Measurements from ENCODE around the gene PTPRO.

PTPRO gene

DNA sequence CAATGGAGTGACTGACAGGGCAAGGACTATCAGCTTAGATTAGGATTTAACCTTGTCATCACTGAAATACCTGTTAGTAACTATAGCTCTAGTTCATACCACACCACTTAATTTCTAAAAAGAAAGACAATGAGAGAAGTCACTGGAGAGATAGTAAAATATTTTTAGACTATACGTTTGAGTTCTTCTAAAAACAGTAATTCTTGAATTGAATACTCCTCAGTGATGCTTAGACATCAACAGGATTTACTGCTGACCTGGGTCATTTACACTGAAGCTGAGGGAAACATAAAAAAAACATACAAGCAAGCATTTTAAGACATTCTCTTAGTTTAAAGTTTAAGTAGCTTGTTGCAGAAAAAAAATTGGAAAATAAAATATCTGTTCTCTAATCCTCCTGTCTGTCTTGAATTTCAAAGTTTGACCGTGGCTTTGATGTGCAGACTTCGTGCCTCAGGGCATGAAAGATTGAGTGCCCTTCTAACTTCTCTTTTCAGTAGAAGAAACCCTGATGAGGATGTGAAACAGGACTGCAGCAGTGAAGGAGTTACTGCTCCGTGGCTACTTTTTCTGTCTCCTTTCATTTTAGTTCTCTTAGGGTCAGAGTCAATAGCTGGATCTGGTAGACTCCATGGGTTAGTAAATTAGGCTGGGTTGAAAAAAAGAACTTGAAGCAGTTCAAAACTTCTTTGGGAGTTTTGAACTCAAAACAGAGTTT is 172.2 kb downstream of the PTPRO start:
- no peak overlapping the region for H3K27ac ChIP-seq
- TF ChIP-seq, protein P1, sequence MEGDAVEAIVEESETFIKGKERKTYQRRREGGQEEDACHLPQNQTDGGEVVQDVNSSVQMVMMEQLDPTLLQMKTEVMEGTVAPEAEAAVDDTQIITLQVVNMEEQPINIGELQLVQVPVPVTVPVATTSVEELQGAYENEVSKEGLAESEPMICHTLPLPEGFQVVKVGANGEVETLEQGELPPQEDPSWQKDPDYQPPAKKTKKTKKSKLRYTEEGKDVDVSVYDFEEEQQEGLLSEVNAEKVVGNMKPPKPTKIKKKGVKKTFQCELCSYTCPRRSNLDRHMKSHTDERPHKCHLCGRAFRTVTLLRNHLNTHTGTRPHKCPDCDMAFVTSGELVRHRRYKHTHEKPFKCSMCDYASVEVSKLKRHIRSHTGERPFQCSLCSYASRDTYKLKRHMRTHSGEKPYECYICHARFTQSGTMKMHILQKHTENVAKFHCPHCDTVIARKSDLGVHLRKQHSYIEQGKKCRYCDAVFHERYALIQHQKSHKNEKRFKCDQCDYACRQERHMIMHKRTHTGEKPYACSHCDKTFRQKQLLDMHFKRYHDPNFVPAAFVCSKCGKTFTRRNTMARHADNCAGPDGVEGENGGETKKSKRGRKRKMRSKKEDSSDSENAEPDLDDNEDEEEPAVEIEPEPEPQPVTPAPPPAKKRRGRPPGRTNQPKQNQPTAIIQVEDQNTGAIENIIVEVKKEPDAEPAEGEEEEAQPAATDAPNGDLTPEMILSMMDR (IDR thresholded peaks at IDR 0.05; ENCODE audit: low read depth, low read length), result no peak
- no peaks in the 10 kb centered on the region for H3K9me3 ChIP-seq (ENCODE audit: severe bottlenecking)
- no peaks in the 10 kb centered on the region for H3K27me3 ChIP-seq (ENCODE audit: insufficient read depth, low read depth, severe bottlenecking)
- H3K4me3 ChIP-seq (ENCODE audit: low read depth, low read length), result no peak overlapping the region
- DNase-seq, result no peak
- no peaks in the 10 kb centered on the region for H3K36me3 ChIP-seq

DNA sequence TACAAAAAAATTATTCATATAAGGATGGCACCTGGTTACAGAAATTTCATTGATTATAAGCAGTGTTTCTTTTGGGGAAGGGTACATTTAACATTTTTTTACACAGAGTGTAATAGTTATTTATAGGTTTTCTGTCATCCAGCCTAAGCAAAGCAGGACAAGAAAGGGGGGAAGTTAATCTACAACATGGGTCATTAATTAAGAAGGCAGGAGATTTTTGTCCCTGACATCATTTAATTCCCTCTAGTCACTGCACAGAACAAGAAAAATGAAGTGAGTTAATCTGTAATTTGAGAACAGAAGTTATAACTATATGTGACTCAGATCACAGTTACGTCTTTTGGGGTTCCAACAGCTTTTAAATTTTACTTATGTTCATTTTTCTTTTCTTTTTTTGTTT is 173.4 kb downstream of the PTPRO start:
- no peak for DNase-seq
- TF ChIP-seq, protein P1 (IDR thresholded peaks at IDR 0.05; ENCODE audit: low read depth, low read length), result no peak

DNA sequence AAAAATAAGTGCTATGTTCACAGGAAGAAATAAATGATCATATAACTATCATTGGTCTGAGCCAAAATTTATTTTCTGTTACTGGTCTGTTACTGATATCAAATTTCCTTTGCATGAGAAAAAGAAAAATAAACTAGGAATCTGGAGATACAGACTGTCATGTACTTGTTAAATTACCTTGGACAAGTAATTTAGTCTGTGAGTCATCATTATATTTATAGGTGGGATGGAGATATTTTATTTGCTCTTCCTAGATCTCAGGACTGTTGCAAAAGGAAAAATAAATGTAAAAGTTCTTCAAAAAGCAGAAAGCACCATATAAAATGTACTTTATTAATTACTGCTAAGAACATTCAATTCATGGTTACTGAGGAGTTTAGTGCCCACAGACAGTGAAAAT is 174.4 kb downstream of the PTPRO start:
- Histone ChIP-seq H3K36me3 (no peaks in the 10 kb centered on the region), H3K27ac (no peak overlapping the region), H3K27me3 (ENCODE audit: insufficient read depth, low read depth, severe bottlenecking) (no peaks in the 10 kb centered on the region), H3K4me3 (ENCODE audit: low read depth, low read length) (no peak overlapping the region), H3K9me3 (ENCODE audit: severe bottlenecking) (no peaks in the 10 kb centered on the region)
- TF ChIP-seq, protein P1 (IDR thresholded peaks at IDR 0.05; ENCODE audit: low read depth, low read length), result no peak
- DNase-seq, result no peak

More for the DNA sequence above, 173.4 kb downstream of the PTPRO start:
- H3K36me3 ChIP-seq, result no peaks in the 10 kb centered on the region
- H3K9me3 ChIP-seq (ENCODE audit: severe bottlenecking), result no peaks in the 10 kb centered on the region
- H3K27me3 ChIP-seq (ENCODE audit: insufficient read depth, low read depth, severe bottlenecking), result no peaks in the 10 kb centered on the region
- no peak overlapping the region for H3K27ac ChIP-seq
- H3K4me3 ChIP-seq (ENCODE audit: low read depth, low read length), result no peak overlapping the region

DNA sequence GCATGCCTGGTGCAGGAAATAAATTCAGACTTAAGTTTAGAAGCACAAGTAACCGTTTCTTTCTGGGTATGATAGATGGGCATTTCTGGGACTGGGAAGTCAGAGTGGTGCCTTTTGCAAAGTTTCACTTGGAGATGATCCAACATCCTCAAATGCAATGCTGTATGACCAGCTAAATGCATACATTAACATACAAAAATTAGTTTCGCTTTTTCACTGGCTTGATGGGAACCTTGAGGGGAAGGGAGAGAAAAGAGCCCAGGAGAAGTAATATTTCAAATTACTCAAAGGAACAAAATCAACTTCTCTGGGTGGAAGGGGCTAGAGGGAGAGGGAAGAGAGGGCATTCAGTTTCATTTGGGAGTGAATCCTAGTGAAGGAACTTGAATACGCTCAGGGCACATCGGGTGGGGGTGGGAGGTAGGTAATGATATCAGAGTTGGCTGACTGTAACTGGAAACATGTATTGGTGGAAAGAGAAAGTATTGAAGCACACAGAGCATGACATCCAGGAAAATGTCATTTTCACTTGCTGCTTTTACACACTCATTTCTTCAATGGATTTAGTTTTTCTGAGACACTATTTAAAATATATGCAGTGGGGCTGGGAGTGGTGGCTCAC is 175.5 kb downstream of the PTPRO start:
- H3K36me3 ChIP-seq, result no peaks in the 10 kb centered on the region
- no peaks in the 10 kb centered on the region for H3K9me3 ChIP-seq (ENCODE audit: severe bottlenecking)
- H3K27me3 ChIP-seq (ENCODE audit: insufficient read depth, low read depth, severe bottlenecking), result no peaks in the 10 kb centered on the region
- H3K4me3 ChIP-seq (ENCODE audit: low read depth, low read length), result no peak overlapping the region
- no peak for DNase-seq
- TF ChIP-seq, protein P1 (IDR thresholded peaks at IDR 0.05; ENCODE audit: low read depth, low read length), result no peak
- no peak overlapping the region for H3K27ac ChIP-seq

DNA sequence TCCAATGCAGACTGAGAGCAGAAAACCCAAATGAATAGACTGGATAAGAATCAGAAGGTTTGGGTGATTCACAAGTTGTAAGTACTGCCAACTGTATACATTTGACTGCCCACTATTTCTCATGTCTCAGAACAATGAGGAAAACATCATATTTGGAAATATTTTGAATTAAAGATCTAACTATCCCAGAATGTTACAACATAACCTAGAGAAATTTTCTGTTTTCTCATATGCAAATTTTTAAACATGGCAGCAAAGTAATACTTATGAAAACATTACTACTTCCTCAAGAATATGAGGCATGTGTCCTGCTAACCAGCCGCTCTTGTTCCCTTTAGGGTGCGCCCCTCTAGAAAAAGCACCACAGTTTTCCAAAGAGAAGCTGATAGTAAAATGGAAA is 179.9 kb downstream of the PTPRO start:
- Histone ChIP-seq H3K27me3 (ENCODE audit: insufficient read depth, low read depth, severe bottlenecking) (no peaks in the 10 kb centered on the region), H3K27ac (no peak overlapping the region), H3K36me3 (no peaks in the 10 kb centered on the region), H3K4me3 (ENCODE audit: low read depth, low read length) (no peak overlapping the region), H3K9me3 (ENCODE audit: severe bottlenecking) (no peaks in the 10 kb centered on the region)
- no peak for DNase-seq
- TF ChIP-seq, protein P1 (IDR thresholded peaks at IDR 0.05; ENCODE audit: low read depth, low read length), result no peak
